Measurements from ENCODE around the gene ETV6. TPM values are rescaled to one million over a fixed set of nuclear protein-coding genes. Genes with fewer than 3 reads are reported as not detected.

The ETV6 gene
- polyA plus RNA-seq, 3 donors: 13.1 to 14.8 (median 13.1) TPM

GRCh38 chr12:11734580-11735180 is 85.2 kb downstream of the ETV6 start:
- DNase-seq: no peak

GRCh38 chr12:11738450-11738849 is 89.0 kb downstream of the ETV6 start:
- DNase-seq: no peak

- DNase-seq: no peak
Observed at GRCh38 chr12:11739980-11740577, 90.6 kb downstream of the ETV6 start.

GRCh38 chr12:11741434-11742092 is 92.1 kb downstream of the ETV6 start:
- no peak for DNase-seq

GRCh38 chr12:11743423-11744409 is 94.2 kb downstream of the ETV6 start:
- DNase-seq: no peak

- DNase-seq: no peak
Observed at GRCh38 chr12:11744410-11744801, 94.9 kb downstream of the ETV6 start.

- no peak for DNase-seq
Observed at GRCh38 chr12:11745113-11745512, 95.6 kb downstream of the ETV6 start.

GRCh38 chr12:11746024-11746771 is 96.7 kb downstream of the ETV6 start:
- no peak for DNase-seq

- DNase-seq: no peak
Observed at GRCh38 chr12:11746940-11747716, 97.7 kb downstream of the ETV6 start.

- DNase-seq: no peak
Observed at GRCh38 chr12:11747969-11748368, 98.5 kb downstream of the ETV6 start.

- DNase-seq: no peak
Observed at GRCh38 chr12:11748903-11749302, 99.4 kb downstream of the ETV6 start.

- DNase-seq: no peak
Observed at GRCh38 chr12:11749943-11750690, 100.6 kb downstream of the ETV6 start.

- no peak for DNase-seq
Observed at GRCh38 chr12:11752403-11753149, 103.1 kb downstream of the ETV6 start.

GRCh38 chr12:11753150-11753499 is 103.7 kb downstream of the ETV6 start:
- DNase-seq: no peak

- no peak for DNase-seq
Observed at GRCh38 chr12:11753826-11754225, 104.4 kb downstream of the ETV6 start.

GRCh38 chr12:11754256-11754655 is 104.8 kb downstream of the ETV6 start:
- DNase-seq: no peak

GRCh38 chr12:11755302-11755930 is 105.9 kb downstream of the ETV6 start:
- DNase-seq: no peak

- DNase-seq: no peak
Observed at GRCh38 chr12:11756022-11756421, 106.5 kb downstream of the ETV6 start.

GRCh38 chr12:11756523-11756922 is 107.0 kb downstream of the ETV6 start:
- no peak for DNase-seq

Data from renal pelvis (tissue), 4 donors.